ELR (cell line): ENCODE results near the gene OR2A25.
A peak's percentile ranks its signal among the peaks of the same experiment; 100 is the strongest.
"Not testable (repeated sequence)": the region's sequence is repeated elsewhere in the genome, so short reads cannot be mapped to it uniquely, and the experiment has no call there.

ENCODE experiments used
- DNase-seq: peaks from one replicate; pipeline ENCODE4 v3.0.0-alpha.2; 2015; ENCODE audit warnings: low read depth

The OR2A25 gene, protein sequence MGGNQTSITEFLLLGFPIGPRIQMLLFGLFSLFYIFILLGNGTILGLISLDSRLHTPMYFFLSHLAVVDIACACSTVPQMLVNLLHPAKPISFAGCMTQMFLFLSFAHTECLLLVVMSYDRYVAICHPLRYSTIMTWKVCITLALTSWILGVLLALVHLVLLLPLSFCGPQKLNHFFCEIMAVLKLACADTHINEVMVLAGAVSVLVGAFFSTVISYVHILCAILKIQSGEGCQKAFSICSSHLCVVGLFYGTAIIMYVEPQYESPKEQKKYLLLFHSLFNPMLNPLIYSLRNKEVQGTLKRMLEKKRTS

DNA sequence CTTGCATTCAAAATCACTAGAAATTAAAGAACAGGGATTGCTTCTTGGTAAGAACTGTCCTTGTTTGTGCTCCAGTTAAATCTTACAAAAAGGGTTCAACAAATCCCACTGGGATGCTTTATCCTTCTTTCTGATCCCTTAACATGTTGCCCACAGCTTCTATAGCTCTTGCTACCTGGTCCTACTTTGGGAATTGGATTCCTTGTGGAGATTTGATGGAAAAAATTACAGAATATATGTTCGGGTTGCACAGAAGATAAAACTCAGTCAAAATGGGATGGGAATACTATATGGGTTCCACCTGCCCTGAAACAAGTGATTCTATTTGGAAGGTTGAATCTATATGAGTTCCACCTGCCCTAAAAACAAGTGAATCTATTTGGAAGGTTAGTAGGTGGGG lies at the start of gene OR2A25:
Gene OR2A25 (plus strand): TSS at position 301 of the 400 bp plus-strand sequence. CDS start 4,409 bp downstream, outside the sequence.
- no peak for DNase-seq

DNA sequence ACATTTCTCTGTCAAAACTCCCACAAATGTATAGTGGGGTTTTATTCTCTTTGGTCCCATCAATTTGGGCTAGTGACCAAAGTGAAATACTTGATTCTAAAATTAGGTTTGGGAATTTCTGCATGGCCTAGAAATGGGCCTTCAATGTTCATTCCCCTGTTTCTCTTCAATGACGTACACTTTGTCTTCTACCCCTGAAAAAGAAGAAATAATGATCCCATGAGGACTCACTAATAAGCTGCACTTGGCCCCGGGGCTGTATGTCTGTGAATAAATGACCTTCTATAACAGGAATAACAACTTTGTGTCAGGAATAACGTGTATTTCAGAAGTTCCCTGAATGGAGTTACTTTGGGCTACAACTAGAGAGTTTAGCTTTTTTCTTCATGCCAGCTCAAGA lies 49.3 kb upstream of the OR2A25 start:
- DNase-seq, result no peak

GRCh38 chr7:144022169-144022568 lies 47.4 kb upstream of the OR2A25 start:
- no peak for DNase-seq

GRCh38 chr7:144023171-144023827 lies 46.3 kb upstream of the OR2A25 start:
- DNase-seq, result no peak

- DNase-seq, result no peak
Measured at GRCh38 chr7:144024213-144024612, 45.4 kb upstream of the OR2A25 start.

DNA sequence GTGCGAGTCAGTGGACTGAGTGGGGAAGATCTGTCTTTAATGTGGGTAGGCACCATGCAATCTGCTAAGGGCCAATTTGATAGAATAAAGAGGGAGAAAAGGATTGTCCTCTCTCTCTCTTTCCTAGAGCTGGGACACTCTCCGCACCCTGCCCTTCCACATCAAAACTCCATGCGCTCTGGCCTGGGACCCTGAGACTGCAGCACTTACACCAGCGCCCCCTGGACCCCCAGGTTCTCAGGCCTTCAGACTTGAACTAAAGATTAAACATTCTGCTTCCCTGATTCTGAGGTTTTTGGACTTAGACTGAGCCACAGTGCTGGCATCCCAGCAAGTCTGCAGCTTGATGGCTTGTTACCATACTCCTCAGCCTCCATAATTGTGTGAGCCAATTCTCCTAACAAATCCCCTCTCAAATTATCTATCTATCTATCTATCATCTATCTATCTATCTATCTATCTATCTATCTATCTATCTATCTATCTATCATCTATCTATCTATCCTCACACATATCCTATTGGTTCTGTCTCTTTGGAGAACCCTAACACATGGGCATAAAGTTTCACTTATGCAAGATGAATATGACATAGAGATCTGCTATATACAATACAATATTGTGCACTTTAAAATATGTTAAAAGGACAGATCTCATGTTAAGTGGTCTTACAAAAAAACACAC lies 43.3 kb upstream of the OR2A25 start:
- DNase-seq, result no peak

DNA sequence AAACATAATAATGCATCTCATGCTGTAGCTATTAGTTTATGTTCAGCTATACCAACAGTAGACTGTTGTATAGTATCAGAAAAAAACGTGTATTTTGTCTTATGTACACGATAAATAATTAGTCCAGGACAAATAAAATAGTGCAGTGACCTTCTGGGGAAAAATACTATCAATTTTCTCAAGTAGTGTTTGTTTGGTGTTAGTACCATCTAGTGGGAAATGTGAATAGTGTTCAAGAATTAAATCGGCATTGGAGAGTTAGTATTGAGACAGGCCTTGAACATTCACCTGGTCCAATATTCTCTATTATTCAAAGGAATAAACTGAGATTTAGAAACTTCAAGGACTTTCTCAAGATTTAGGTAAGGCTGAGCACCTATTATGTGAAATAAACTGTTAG lies 42.5 kb upstream of the OR2A25 start:
- peak; percentile 31 for DNase-seq

GRCh38 chr7:144027974-144028373 lies 41.6 kb upstream of the OR2A25 start:
- DNase-seq, result no peak

DNA sequence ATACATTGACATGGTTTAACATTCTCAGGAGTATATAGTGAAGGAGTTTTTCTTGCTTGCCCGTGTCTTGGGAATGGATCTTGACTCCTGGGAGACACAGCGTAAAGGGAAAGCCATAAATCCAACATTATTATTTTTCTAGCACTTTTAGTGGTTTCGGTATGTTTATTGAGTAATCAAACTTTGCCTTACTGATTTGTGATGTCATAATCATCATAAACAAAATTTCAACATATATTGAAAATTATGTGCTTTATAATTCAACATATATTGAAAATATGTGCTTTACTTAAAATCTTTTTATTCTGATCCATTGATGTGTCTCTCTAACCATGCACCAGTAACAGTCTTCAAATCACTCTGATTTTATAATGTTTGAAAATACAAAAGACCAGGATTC lies 41.1 kb upstream of the OR2A25 start:
- no peak for DNase-seq

DNA sequence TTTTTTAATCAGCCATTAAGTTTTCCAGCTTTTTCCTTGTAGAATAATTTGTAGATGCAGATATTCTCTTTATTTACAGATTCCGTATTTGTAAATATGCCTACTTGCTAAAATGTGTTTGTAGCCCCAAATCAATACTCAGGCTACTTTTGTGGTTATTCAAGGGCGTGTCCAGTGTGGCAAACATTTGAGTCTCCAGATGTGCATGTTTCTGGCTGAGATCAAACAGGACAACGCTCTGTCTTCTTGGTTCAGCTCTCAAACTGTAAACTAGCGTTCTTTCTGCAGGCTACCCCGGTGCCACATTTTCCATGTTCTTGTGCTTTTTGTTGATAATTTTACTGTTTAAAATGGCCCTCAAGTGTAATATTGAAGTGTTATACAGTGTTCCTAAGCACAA lies 37.1 kb upstream of the OR2A25 start:
- no peak for DNase-seq

- no peak for DNase-seq
Measured at GRCh38 chr7:144032985-144033709, 36.5 kb upstream of the OR2A25 start.

GRCh38 chr7:144035385-144035784 lies 34.2 kb upstream of the OR2A25 start:
- DNase-seq, result no peak

DNA sequence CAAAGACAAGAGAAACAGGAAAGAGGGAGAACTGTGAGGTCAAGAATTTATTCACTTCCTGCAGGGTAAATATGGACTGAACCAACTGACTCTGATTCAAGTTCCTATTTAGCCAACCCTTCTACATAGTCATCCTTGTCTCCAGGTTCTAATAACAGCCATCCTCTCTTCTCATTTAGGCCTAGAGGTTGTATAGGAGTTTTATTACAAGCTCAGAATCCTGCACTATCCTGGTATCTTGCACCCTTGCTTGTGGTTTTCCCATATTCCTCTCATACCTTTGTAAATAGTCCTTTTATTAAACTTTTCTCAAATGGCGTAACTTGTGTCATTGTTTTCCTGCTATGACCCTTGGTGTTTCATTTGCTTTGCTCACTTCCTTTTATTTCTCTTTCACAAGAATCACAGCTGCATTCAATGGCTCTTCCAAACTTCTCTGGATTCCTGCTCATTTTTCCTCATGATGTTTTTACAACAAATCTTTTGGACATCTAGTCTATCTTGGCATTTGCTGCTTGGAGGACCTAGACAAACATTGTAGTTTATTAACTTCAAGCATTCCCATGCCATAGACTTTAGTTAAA lies 33.2 kb upstream of the OR2A25 start:
- DNase-seq, result no peak

DNA sequence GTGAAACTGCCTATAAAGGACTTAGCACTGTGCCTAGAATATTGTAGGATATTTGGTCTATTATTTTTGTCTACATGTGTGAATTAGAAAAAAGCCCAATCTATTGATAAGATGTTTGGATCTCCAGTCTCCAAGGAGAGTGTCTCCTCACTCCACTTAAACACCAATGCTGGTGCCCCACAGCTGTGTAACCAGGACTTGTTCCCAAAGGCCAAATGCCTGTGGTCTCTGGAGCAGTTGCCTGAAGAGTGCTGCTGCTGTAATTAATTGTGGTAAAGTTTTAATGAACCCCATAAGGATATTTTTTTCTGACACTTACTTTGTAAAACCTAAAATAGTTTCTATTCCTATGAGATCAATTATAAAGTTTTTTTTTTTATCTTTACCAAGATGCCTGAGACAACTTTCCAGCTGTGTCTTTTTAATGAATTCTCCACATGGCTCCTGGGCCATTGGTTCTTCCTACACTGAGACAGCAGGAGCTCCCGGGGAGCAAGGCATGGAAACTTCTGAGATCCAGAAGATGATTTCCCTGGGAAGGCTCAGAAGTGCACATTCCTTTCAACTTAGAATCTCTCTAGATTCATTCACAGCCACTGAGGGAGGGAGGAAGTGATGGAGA lies 32.1 kb upstream of the OR2A25 start:
- DNase-seq, result no peak

DNA sequence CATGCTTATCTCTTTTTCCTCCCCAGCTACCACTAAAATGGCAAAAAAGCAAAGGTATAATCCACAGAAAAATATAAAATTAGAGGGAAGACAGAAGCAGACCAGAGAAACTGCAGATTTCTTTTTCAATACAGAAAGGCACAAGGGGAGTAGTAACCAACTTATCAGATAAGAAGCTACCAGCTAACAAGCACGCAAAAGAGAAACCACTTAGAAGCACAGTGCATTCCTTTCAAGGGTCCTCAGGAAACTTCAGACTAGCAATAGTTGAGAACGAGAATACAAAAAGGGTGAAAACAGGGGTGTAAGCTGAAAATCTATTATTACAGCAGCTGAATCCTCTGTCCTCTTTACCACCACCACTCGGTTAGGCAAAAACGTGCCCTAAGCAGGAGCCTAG lies 30.7 kb upstream of the OR2A25 start:
- DNase-seq, result no peak

GRCh38 chr7:144048648-144049047 lies 21.0 kb upstream of the OR2A25 start, which contains the start of gene OR2A5:
TSS of gene OR2A5 (plus strand) at chr7:144048948. CDS start at chr7:144050402, 1,454 bp downstream.
- no peak for DNase-seq

DNA sequence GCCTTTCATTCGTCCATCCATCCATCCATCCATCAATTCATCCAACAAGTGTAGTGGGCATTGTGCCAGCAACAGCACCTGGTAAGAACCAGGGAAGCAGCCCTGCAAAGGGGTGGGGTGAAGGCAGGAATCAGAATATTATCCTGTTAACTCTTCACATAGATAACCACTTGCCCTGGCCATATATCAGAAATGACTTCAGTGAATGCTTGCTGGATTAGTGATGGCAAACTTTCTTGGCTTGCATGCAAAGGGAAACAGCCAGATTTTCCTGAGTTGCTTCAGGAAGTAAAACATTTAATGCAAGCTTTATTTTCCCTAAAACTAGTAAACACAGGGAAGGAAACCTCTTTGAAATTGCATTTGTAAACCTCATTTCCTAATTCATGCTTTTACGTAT lies 20.1 kb upstream of the OR2A25 start:
- no peak for DNase-seq

DNA sequence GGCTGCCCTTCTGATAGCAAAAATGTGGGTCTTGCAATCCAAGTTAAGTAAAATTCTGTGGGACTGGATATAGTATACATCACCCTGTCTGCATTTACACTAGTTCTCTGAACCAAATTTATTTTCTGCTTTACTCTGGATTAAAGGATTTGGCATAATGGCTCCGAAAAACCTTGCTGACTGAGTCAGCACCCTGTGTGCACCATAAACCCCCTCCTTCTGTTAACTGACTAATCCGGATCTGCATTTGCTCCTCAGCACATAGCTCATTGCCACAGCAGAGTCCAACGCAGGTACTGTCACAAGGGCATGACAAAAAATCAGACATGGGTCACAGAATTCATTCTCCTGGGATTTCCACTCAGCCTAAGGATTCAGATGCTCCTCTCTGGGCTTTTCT lies 19.5 kb upstream of the OR2A25 start:
- DNase-seq, result no peak

DNA sequence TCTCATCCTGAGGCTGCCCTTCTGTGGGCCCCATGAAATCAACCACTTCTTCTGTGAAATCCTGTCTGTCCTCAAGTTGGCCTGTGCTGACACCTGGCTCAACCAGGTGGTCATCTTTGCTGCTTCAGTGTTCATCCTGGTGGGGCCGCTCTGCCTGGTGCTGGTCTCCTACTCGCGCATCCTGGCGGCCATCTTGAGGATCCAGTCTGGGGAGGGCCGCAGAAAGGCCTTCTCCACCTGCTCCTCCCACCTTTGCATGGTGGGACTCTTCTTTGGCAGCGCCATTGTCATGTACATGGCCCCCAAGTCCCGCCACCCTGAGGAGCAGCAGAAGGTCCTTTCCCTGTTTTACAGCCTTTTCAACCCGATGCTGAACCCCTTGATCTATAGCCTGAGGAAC lies 18.7 kb upstream of the OR2A25 start:
- DNase-seq, result not testable (repeated sequence)

GRCh38 chr7:144057954-144058353 lies 11.7 kb upstream of the OR2A25 start:
- DNase-seq, result peak; percentile 29

- no peak for DNase-seq
Measured at GRCh38 chr7:144063710-144064109, 5.9 kb upstream of the OR2A25 start.

GRCh38 chr7:144069953-144070352 lies 342 bp downstream of the OR2A25 start:
- no peak for DNase-seq
